Left lung (tissue), 14 donors: Measurements from ENCODE around the gene C15orf62. TPM values are rescaled to one million over a fixed set of nuclear protein-coding genes. Genes with fewer than 3 reads are reported as not detected.

Experiments used
- ATAC-seq: fragments of 200-7000 bp; cut with Tn5 transposase; one replicate; pipeline ENCODE4 v1.9.1; 2020; ENCODE audit warnings: moderate library complexity
- DNase-seq, 4 donors: peaks; one replicate each; pipeline ENCODE4 v3.0.0-alpha.2; 2013 to 2020
- H3K27ac ChIP-seq, 2 donors: fragments of 200-600 bp; sonication (generic) in 1 of 2; one replicate each; pipeline versions ENCODE4 v1.5.0 to v1.8.0; 2020 to 2021
- H3K27me3 ChIP-seq, 2 donors: fragments of 200-600 bp; sonication (generic) in 1 of 2; one replicate each; pipeline versions ENCODE4 v1.5.0 to v1.8.0; 2020 to 2021
- H3K36me3 ChIP-seq, 2 donors: fragments of 200-600 bp; sonication (generic) in 1 of 2; one replicate each; pipeline versions ENCODE4 v1.5.0 to v1.8.0; 2020 to 2021
- H3K4me1 ChIP-seq, 2 donors: fragments of 200-600 bp; one replicate each; pipeline ENCODE4 v1.8.0; 2021
- H3K4me3 ChIP-seq, 2 donors: fragments of 200-600 bp; sonication (generic) in 1 of 2; one replicate each; pipeline versions ENCODE4 v1.5.0 to v1.8.0; 2020 to 2021; ENCODE audit warnings: mild to moderate bottlenecking in 1 of 2
- H3K9me3 ChIP-seq, 2 donors: fragments of 200-600 bp; sonication (generic) in 1 of 2; one replicate each; pipeline versions ENCODE4 v1.5.0 to v1.8.0; 2020 to 2021
- intact Hi-C, 2 donors: fragments of 100-400 bp; cut with DNase I; formaldehyde crosslinking; loops; one replicate each; pipeline versions ENCODE4 v1.11.2 to v1.14.2; 2022
- long read RNA-seq, 12 donors: library from polyadenylated mRNA in 2 of 12; unstranded in 2 of 12; transcript quantifications; one replicate each; pipeline ENCODE4 v2.0.0 and lab custom pipeline, GENCODE V29; 2019 to 2026
- polyA plus RNA-seq, 6 donors: library from polyadenylated mRNA; unstranded; fragments of 120-200 nt; gene quantifications; one replicate each; pipeline ENCODE4 v1.2.1, GENCODE V29; 2013; ENCODE audit not compliant: insufficient read length in 6 of 6
- total RNA-seq, 2 donors: library from RNA; stranded (reverse); fragmentation: NEBNext Ultra II Directional; extraction: Animal tissue kit (Norgen Biotek cat#: 25700); gene quantifications; one replicate each; pipeline ENCODE4 v1.2.1, GENCODE V29; 2021
- TF ChIP-seq, protein P1 (sequence below), 2 donors: fragments of 200-600 bp; sonication (generic) in 1 of 2; IDR thresholded peaks; one replicate each; pipeline versions ENCODE4 v1.5.0 to v1.8.0; 2021; ENCODE audit warnings: antibody characterized with exemption in 2 of 2
- donor health status: DM: no; HTN: yes; CAD: no.
- donor health status: DM: no; HTN: no; CAD: no.

Gene C15orf62, protein sequence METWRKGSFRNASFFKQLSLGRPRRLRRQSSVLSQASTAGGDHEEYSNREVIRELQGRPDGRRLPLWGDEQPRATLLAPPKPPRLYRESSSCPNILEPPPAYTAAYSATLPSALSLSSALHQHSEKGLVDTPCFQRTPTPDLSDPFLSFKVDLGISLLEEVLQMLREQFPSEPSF
- under 1 TPM; 0.32 to 0.71 TPM for total RNA-seq
- polyA plus RNA-seq, result 1 to 10 TPM; 3.2 to 4.6 (median 4.0) TPM
- long read RNA-seq, donor 1, partial matches to known transcripts, result 0 of 3 reads
- long read RNA-seq, donor 1, other reads (novel, unspliced or antisense), result 0 of 3 reads
- long read RNA-seq, donor 2, transcript C15orf62-201 (1 exons, 2,370 nt), result major isoform, 5 of 5 reads
- long read RNA-seq, donor 2, partial matches to known transcripts, result 0 of 5 reads
- long read RNA-seq, donor 2, other reads (novel, unspliced or antisense), result 0 of 5 reads
- long read RNA-seq, donor 3, partial matches to known transcripts, result 0 of 3 reads
- long read RNA-seq, donor 3, other reads (novel, unspliced or antisense), result 0 of 3 reads
- long read RNA-seq, donor 4, result 0 reads
- long read RNA-seq, donor 5, transcript C15orf62-201 (1 exons, 2,370 nt), result major isoform, 7 of 15 reads
- long read RNA-seq, donor 5, partial matches to known transcripts, result 0 of 15 reads
- long read RNA-seq, donor 5, other reads (novel, unspliced or antisense), result 8 of 15 reads
- long read RNA-seq, donor 6, partial matches to known transcripts, result 0 of 3 reads
- long read RNA-seq, donor 6, other reads (novel, unspliced or antisense), result 0 of 3 reads
- long read RNA-seq, donor 7, partial matches to known transcripts, result 0 of 14 reads
- long read RNA-seq, donor 7, other reads (novel, unspliced or antisense), result 13 of 14 reads
- long read RNA-seq, donor 8, transcript C15orf62-201 (1 exons, 2,370 nt), result major isoform, 7 of 7 reads
- long read RNA-seq, donor 8, partial matches to known transcripts, result 0 of 7 reads
- long read RNA-seq, donor 8, other reads (novel, unspliced or antisense), result 0 of 7 reads
- long read RNA-seq, donor 9, result 0 reads
- long read RNA-seq, donor 10, result 0 reads
- long read RNA-seq, donor 11, result 0 reads
- long read RNA-seq, donor 12, partial matches to known transcripts, result 0 of 1 reads
- long read RNA-seq, donor 12, other reads (novel, unspliced or antisense), result 0 of 1 reads

DNA sequence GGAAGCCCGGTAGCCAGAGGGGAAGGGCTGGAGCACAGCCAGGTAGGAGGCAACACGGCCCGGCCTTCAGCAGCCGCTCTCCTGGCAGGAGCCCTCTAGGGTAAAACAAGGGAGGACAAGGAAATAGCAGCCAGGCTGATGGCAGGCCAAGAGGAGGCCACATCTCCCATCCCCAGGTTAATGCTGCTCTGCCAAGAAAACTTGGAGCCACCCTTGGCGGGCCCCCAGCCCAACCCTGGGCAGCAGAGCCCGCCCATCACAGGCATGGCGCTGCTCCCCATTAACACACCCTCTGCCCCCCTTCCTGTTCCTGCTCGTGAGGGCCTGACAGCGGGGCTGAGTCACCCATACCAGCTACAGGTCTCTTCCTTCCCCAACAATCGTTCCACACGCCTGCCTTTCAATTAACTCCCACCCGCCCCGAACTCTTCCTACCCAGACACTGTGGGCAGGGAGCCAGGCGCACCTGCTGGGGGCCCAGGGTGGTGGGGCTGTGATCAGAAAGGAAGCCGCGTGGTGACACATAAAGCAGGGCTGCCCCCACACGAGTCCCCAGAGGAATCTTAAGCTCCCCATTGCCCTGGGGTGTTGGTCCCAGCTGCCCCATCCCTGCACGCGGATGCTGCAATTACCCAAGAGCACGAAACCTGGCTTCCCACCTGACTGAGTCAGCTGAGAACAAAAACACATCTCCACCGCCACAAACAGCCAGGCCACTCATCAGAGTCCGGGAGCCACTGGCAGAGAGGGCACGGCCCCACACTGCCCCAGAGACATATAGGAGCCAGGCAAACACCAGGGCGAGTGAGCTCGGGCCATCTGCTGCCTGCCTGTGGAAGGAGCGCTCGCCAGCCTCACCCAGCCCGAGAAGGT, at the start of gene C15orf62:
C15orf62 (plus strand) TSS at position 707 of the 873 bp plus-strand sequence. CDS start 516 bp downstream, outside the sequence.
- TF ChIP-seq, protein P1, sequence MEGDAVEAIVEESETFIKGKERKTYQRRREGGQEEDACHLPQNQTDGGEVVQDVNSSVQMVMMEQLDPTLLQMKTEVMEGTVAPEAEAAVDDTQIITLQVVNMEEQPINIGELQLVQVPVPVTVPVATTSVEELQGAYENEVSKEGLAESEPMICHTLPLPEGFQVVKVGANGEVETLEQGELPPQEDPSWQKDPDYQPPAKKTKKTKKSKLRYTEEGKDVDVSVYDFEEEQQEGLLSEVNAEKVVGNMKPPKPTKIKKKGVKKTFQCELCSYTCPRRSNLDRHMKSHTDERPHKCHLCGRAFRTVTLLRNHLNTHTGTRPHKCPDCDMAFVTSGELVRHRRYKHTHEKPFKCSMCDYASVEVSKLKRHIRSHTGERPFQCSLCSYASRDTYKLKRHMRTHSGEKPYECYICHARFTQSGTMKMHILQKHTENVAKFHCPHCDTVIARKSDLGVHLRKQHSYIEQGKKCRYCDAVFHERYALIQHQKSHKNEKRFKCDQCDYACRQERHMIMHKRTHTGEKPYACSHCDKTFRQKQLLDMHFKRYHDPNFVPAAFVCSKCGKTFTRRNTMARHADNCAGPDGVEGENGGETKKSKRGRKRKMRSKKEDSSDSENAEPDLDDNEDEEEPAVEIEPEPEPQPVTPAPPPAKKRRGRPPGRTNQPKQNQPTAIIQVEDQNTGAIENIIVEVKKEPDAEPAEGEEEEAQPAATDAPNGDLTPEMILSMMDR (IDR thresholded peaks at IDR 0.05), result no peak
- Histone ChIP-seq H3K4me3 (peak within 1 kb of the TSS in 1 of 2 donors; percentile 17), H3K27me3 (no peaks in the 10 kb centered on the region), H3K27ac (peak within 1 kb of the TSS; percentile 39 to 53), H3K4me1 (peaks cover 15 to 50% of the 10 kb centered on the region in 2 donors), H3K36me3 (peaks cover 0 to 66% of the 10 kb centered on the region in 2 donors), H3K9me3 (no peaks in the 10 kb centered on the region)
- DNase-seq, result peak in 3 of 4 donors; percentile 36 to 86 (median 63)
- intact Hi-C loops, result no loop called here
- peak; percentile 64 for ATAC-seq

DNA sequence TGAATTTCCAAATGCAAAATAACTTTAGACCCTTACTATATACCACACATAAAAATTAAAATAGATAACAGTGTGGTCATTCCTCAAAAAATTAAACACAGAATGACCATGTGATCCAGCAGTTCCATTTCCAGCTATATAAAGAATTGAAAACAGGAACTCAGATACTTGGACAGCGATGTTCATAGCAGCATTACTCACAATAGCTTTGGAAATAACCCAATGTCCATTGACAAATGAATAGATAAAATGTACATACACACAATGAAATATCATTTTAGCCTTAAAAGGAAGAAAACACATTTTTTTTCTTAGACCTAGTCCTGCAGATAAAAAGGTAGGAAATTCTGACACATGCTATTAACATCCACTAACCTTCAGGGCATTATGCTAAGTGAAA, 48.1 kb upstream of the C15orf62 start:
- Histone ChIP-seq H3K27ac (no peak overlapping the region), H3K4me1 (no peaks in the 10 kb centered on the region), H3K36me3 (peaks cover 0 to 8% of the 10 kb centered on the region in 2 donors), H3K4me3 (no peak overlapping the region), H3K9me3 (no peaks in the 10 kb centered on the region), H3K27me3 (no peaks in the 10 kb centered on the region)
- ATAC-seq (no peak), DNase-seq (no peak)
- TF ChIP-seq, protein P1 (IDR thresholded peaks at IDR 0.05), result no peak
- intact Hi-C loops, result no loop called here

DNA sequence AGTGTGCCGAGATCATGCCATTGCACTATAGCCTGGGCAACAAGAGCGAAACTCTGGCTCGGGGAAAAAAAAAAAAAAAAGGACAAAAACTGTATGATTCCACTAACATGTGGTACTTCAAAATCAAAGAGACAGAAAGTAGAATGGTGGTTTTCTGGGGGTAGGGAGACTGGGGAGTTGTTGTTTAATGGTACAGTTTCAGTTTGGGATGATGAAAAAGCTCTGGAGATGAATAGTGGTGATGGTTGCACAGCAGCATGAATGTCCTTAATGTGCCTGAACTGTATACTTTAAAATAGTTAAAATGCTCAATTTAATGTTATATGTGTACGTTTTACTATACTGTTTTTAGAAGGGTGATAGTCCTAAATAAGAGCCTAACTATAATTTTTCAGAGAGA, 47.4 kb upstream of the C15orf62 start:
- intact Hi-C loops, result no loop called here
- TF ChIP-seq, protein P1 (IDR thresholded peaks at IDR 0.05), result no peak
- H3K27ac ChIP-seq, result no peak overlapping the region
- no peak for ATAC-seq
- peaks cover 0 to 8% of the 10 kb centered on the region in 2 donors for H3K36me3 ChIP-seq
- H3K4me1 ChIP-seq, result no peaks in the 10 kb centered on the region
- H3K27me3 ChIP-seq, result no peaks in the 10 kb centered on the region
- no peak for DNase-seq
- H3K4me3 ChIP-seq, result no peak overlapping the region
- no peaks in the 10 kb centered on the region for H3K9me3 ChIP-seq

DNA sequence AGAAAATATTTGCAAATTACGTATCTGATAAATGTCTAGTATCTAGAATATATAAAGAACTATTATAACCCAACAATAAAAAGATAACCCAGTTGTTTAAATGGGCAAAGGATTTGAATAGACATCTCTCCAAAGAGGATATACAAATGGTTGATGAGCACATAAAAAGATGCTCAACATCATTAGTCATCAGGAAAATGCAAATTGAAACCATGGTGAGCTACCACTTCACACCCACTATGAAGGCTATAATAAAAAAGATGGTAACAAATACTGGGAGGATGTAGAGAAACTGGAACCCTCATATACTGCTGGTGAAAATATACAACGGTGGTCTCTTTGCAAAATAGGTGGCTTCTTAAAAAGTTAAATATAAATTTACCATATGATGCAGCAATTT, 46.8 kb upstream of the C15orf62 start:
- no peaks in the 10 kb centered on the region for H3K9me3 ChIP-seq
- no peak for DNase-seq
- ATAC-seq, result no peak
- no peaks in the 10 kb centered on the region for H3K4me1 ChIP-seq
- TF ChIP-seq, protein P1 (IDR thresholded peaks at IDR 0.05), result no peak
- no peaks in the 10 kb centered on the region for H3K27me3 ChIP-seq
- H3K27ac ChIP-seq, result no peak overlapping the region
- H3K4me3 ChIP-seq, result no peak overlapping the region
- intact Hi-C loops, result no loop called here
- H3K36me3 ChIP-seq, result peaks cover 0 to 8% of the 10 kb centered on the region in 2 donors
